GM18519 (cell line): ENCODE measurements around the gene SIK3.
A peak's percentile ranks its signal among the peaks of the same experiment; 100 is the strongest.
"Not testable (repeated sequence)": the region's sequence is repeated elsewhere in the genome, so short reads cannot be mapped to it uniquely, and the experiment has no call there.

Experiments
- ATAC-seq: cut with Tn5 transposase; IDR thresholded peaks from one replicate; pipeline ENCODE4 v1.9.1; 2021; ENCODE audit warnings: mild to moderate bottlenecking, moderate library complexity; ENCODE audit not compliant: unreplicated experiment, low FRiP score

Gene SIK3

DNA sequence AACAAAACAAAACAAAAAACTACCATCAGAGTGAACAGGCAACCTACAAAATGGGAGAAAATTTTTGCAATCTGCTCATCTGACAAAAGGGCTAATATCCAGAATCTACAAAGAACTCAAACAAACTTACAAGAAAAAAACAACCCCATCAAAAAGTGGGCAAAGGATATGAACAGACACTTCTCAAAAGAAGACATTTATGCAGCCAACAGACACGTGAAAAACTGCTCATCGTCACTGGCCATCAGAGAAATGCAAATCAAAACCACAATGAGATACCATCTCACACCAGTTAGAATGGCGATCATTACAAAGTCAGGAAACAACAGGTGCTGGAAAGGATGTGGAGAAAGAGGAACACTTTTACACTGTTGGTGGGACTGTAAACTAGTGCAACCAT, 14.3 kb upstream of the SIK3 start:
- ATAC-seq, result not testable (repeated sequence)

DNA sequence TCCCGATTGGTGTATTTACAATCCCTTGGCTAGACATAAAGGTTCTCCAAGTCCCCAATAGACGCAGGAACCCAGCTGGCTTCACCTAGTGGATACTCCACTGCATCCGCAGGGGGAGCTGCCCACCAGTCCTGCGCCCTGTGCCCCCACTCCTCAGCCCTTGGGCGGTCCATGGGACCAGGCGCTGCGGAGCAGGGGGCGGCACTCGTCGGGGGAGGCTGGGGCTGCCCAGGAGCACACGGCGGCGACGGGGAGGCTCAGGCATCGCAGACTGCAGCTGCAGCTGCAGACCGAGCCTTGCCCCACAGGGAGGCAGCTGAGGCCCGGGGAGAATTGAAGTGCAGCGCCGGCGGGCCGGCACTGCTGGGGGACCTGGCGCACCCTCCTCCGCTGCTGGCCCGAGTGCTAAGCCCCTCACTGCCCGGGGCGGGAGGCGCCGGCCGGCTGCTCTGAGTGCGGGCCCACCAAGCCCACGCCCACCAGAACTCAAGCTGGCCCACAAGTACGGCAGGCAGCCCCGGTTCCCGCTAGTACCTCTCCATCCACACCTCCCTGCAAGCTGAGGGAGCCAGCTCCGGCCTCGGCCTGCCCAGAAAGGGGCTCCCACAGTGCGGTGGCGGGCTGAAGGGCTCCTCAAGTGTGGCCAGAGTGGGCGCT, 12.2 kb upstream of the SIK3 start:
- ATAC-seq, result no peak

DNA sequence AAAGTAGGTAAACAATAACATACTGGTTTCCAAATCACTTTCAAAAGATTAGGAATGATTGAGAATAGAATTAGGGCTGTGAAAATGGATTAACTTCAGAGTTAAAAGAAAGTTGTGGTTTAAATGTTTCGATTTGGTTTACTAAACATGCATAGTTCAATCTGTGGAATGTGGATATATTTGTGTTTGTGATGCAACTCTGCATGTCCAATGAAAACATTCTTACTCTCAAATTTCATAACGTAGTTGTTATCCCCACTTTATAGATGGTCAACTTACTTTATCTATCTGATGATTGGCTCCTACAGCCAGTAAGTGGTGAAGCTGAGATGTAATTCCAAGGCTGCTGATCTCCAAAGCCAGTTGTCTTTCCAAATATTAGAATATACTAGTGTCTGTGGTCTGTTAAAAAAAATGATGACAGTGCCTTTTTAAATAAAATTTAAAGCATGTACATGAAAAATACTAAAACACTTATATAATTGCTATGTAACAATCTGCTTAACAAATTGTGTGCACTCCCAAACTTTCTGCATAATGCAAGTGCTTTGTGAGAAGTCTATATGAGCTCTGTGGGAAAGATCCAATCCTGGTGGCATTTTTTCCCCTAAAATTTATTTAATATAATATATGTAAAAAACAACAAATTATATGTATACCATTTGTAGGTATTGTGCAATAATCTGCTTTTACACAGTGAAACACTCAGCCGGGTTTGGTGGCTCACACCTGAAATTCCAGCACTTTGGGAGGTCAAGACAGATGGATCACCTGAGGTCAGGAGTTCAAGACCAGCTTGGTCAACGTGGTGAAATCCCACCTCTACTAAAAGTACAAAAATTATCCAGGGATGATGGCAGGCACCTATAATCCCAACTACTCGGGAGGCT, 9.7 kb upstream of the SIK3 start:
- no peak for ATAC-seq

DNA sequence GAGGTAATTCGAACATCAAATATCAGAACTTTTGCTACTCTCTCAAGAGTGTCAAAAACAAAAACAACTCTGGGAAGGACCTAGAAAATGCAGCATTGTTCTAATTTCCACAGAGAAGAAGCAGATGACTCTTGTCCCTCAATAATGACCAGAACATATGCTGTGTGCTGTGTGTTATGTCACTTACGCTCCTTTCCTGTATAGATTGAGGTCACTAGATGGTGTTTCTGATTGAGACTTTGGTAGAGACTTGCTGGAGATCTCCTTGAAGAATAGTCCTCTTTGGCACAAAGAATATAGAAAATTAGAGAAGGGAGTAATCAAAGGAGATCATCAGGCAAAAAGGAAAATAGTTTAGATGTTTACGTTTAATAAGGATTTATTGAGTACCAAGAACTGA, 2.3 kb upstream of the SIK3 start:
- ATAC-seq, result no peak

DNA sequence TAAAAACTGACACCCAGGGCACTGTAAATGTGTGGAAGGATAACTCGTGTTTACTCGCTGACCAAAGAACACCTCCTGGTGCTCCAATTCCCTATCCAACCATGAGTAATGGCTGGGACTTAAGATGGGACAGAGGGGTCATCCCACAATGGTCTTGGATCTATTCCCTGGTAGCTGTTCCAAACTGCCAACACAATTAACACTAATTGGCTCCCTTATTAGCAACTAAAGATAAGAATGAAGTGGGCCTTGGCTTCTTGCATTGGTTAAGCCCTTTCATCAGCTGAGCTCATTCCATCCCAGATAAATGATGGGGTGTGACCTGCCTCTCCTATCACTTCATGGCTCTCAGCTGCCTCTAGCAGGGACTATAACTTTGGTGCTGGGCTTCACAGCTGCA, 1.5 kb upstream of the SIK3 start:
- ATAC-seq, result no peak

DNA sequence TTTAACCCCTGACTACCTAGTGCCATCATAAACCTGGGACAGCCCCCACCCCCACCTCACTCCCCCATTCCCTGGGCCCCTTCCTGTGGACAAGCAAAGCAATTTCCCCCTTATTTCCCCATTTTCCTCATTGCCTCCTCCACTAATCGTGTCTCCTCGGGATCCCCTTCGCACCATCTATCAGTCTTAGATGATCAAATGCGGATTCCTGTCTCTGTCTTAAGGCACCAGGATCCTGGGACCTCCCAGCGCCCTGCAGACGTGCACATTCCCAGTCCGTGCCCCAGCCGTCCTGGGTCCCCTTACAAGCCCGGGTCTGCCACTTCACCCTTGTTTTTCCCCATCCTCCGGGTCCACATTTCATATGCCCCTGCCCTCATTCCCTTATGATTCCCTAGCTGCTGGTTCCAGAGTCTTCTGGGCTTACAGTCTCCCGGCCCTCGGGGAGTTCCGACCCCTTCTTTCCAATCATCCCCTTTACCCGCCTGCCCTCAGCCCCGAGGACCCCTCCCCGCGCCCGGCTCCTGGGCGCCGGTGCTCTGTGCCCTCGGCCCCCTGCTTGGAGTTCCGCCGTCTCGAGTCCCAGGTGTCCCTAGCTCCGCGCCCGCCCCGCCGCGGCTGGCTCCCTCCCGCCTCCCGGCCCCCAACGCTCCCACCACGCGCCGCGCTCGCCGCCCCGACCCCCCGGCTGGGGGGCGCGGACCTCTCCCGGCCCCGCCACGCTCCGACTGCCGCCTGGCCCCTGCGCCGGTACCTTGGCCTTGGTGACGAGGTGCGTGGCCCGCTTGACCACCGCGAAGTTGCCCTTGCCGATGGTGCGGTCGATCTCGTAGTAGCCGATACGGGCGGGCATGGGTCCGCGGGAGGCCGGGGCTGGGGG, 599 bp downstream of the SIK3 start:
- peak; percentile 17 for ATAC-seq

DNA sequence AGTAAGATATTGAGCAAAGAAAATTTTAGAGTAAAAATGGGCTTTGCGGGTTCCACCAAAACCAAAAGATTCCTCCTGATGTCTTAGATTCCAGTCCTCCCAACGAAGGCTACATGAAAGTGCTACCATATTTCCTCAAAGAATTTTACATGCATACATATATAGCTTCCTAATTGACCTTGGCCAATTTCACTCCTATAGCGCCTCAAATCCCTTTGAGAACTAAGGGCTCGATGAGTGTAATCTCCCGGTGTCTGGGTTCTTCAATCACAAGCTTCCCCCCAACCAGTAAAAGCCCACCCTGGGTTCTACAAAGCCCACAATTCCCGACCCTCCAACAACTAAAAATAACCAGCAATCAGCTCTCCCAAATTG, 1.2 kb downstream of the SIK3 start:
- ATAC-seq, result no peak

DNA sequence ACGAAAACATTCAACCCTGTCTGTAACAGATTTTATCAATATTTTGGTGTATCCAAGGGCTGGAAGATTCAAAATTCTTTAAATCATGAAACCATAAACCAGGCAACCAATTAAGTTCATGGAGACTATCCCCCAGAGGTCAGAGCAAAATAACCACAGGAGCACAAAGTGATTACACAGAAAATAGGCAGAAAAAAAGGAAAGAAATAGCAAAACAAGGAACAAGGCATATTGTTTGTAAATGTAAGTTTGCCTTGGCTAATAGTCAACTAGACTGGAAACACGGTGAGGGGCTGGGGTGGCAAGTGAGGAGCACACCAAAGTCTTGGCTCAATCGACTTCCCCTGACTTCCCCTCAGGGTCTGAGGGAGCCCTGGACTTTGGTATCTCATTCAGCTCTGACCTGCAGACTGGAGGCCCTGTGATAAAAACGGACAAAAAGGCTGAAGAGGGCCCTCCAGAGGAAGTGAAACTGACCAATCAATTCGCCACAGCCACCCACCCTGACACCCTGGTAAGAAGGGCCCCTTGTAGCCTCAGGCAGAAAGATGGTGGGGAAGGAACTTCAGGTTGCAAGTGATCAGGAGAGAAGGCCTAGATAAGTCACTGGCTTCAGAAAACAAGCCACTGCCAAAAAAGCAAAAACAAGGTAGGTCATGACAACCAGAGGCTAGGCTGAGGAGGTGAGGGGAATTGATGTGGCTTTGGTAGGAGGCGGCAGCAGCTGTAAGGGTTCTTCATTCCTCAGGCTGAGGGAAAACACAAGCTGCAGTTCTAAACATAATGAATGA, 1.8 kb downstream of the SIK3 start:
- no peak for ATAC-seq

DNA sequence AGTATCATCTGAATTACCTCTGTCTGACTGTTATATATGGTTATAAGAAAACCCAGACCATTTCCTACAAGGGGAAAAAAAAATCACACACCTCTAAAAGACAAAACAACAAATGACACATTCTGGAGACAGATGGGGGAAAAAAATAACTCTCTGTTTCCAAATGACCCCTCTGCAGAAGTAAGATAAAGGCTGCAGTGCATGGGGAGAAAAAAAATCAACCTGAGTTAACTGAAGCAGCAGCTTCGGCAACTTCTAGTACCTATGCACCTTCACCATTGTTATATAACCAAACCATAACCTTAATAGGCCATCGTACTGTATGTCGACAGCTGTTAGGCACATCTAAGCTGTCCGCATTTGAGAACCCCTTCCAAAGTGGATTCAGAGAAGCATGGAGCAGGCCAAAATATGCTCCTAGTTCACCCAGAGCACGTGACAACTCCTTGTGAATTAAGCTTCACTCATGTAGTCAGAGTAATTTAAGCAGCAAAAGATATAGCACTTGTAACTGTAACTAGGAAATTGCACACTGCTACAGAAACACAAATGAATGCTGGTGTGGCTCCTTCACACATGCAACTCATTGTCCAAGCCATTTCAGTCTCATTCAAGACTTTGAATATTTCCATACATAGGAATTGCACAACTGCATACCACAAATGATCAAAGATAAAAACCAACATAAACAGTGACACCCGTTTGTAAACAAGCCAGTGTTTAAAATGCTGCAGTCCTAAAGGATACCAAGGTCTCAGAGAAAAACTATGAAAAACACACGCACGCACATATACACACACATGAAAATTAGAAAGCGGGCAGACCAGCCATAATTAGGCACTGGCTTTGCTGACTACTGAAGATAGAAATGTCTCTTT, 2.7 kb downstream of the SIK3 start:
- ATAC-seq, result no peak

DNA sequence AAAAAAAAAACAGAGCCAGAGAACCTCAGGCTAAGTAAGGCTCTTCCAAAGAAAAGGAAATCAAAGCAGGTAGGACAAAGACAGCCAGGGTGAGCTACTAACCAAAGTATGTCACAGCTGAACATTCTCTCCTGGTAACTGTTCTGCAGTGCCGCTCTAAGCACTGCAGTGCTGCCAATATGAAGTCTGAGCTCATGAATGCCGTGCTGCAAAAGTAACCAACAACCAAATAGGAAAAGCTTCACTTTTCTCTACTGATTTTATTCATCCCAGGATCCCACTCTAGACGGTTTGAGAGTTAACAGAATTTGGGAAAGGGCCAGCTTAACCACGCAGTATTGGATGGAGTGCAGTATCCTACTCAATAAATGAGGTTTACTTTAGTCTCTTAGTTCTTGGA, 3.5 kb downstream of the SIK3 start:
- no peak for ATAC-seq

DNA sequence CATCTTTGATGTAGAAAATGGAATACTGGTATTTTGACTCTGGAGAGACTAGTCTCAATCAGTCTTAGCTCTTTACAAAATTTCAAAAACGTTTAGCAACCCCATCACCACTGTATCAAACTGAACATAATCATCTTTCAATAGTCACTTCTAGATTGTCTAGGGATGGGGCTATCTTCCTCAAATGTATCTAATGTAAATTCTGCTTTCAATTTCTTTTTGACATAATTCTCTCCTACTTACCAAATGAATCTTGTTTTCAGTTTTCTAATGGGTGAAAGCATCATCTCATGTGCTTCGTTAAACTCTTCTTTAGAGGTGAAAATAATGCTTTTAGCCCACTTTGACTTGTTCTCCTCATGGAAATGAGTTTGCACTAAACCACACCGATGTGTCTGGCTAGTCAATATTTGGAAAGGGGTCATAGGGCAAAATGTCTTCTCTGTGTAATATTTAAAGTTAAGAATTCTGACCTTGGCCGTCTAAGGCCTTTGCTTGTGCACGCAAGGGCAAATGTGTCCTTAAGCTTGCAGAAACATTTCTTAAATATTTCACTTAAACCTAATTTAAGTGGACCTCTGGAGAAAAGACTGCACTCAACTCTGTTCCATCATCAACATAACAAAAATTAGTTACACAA, 5.2 kb downstream of the SIK3 start:
- ATAC-seq, result no peak

DNA sequence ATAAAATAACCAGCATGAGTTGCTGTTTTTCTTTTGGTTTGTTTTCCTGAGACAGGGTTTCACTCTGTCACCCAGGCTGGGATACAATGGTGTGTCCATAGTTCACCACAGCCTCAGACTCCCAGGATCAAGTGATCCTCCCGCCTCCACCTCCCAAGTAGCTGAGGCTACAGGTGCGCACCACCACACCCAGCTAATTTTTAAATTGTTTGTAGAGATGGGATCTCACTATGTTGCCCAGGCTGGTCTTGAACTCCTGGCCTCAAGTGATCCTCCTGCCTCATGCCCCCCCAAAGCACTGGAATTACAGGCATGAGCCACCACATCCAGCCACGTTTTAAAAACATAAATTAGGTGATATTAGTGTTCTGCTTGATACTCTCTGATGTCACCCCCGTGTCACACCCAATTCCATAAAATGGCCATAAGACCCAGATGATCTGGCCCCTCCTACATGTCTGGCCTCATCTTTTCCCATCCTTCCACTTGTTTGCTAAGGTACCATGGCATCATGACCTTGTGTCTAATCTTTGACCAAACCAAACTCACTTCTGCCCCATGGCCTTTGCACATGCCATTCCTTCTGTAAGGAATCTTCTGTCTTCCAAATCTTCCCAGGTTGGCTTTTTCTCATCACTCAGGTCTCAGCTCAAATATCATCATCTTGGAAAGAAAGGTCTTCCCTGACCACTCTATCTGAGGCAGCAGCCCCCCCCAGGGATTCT, 6.3 kb downstream of the SIK3 start:
- no peak for ATAC-seq

DNA sequence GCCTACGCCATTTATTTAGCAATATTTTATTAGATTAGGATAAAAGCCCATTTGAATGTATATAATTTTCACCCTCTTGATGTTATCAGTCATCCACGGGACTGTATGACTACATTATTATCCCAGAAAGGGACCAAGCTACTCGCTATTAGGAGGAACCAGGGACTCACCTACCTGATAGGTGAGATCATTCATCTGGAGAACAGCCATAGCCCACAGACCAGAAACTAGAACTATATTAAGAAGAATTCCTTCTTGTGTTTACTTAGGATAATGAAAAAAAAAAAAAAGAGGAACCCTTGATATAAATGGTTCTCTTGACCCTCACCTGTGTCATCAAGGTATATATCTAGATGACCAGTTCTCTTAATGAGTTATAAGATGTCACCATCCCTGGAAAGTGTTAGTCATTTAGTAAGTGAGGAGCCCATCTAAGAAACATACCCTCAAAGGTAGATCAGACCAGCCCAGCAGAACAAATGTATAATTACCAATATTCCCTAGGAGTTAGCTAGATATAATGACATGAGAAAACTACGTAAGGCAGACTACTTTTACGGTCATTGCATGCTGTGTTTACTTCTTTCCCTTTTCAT, 8.0 kb downstream of the SIK3 start:
- no peak for ATAC-seq

DNA sequence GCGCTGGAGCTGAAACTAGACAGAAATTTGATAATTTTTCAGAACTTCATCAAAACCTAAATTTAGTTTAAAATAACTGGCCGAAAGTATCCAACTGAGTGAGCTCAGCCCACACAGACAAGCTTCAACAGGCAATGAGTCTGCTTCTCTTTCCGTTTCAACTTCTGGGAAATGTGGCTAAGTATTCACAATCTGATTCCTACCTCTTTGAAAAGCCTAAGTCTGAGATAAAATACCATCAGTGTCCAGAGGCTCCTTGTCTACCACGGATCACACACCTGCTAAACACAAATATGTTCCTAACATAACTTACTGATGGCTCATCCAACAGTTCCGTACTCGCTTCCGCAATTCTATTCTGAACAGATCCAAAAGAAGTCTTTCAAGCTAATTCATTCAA, 8.5 kb downstream of the SIK3 start:
- ATAC-seq, result no peak

DNA sequence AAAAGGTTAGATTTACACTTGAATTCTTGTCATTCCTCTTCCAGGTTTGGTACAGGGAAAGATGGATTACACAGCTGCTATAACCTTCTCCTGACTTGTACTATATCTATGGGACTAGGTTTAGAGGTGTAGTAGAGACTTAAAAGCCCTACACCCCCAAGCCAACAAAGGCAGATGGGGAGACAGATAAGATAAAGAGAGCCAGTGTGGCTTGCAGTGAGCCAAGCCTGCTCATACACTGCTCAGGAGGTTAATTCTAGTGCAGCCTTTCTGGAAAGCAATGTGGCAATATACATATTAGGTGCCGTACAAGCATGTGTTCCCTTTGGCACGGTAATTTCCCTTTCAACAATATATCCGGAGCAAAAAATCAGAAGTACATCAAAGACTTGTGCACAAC, 10.8 kb downstream of the SIK3 start:
- no peak for ATAC-seq

DNA sequence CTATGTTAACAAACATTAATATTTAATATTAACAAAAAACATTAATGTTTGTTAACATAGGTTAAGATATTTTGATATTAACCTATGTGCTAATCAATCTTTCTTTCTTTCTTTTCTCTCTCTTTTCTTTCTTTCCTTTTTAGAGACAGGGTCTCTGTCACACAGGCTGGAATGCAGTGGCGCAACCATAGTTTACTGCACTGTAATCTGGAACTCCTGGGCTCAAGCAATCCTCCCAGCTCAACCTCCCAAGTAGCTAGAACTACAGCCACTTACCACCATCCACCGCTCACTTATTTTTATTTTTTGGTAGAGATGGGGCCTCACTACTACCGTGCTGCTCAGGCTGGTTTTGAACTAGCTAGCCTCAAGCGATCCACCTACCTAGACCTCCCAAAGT, 13.2 kb downstream of the SIK3 start:
- ATAC-seq, result no peak

DNA sequence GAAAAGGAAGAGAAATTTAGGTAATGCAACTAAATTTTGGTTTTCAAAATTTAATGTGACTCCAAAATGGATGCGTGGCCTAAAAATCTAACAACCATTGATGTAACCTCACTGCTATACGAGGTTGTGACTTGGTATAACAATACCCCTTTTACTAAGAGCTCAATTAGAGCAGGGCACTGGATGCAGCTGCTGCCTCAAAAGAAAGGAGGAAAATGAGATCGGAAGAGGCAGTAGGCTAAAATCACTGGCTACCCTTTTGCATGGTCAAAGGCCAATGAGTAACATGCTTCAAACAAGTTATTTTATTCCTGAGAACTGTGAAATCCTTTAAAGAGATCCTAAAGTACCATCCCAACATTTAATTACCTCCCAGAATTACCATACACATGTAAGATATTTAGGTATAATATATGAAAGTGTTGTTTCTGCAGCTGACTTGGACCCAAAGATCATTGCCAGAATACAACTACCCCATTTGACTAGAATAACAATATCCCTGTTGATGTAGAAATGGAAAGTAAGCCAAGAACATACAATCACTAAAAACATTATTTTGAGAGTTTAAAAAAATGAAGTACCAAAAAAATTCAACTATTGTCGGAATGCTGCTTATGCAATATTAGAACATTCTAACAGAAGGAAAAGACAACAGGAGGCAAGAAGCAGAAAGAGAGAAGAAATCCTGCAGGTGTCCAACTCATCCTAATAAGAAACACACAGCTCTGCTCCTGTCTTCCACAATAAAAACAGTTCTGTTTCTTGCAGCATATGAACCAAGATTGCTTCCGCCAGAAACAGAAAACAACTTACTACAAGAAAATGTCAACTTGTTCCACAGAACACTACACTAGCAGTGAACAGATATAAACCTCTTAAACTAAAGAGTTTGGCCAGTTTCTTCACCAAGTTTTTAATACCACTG, 15.0 kb downstream of the SIK3 start:
- ATAC-seq, result no peak
